ENCODE results near the gene OR4D11. TPM values are rescaled to one million over a fixed set of nuclear protein-coding genes. Genes with fewer than 3 reads are reported as not detected.

OR4D11 gene
- total and polyA plus RNA-seq, 9 of the 15 experiments (the other 6 are each of a cell fraction or from before 2014, with no cell fraction given), result not detected

- no peak for TF ChIP-seq CUX1 (CRISPR knock-in tag; IDR thresholded peaks at IDR 0.05)
- TF ChIP-seq BRD4 (IDR thresholded peaks at IDR 0.05), result peak; percentile 75
- no peak for TF ChIP-seq SPI1 (IDR thresholded peaks at IDR 0.05; ENCODE audit: borderline replicate concordance, low read depth, low read length)
- peak; percentile 65 for TF ChIP-seq SOX6 (IDR thresholded peaks at IDR 0.05)
- TF ChIP-seq CREB3L1 (IDR thresholded peaks at IDR 0.05; ENCODE audit: borderline replicate concordance, low read depth), result peak; percentile 67
- 0 out of 2 replicates have a peak, but pooled peaks have one; percentile 32 for TF ChIP-seq ZNF354B (CRISPR knock-in tag; IDR thresholded peaks at IDR 0.05)
- no peak for TF ChIP-seq CBFA2T2 (conservative IDR thresholded peaks at IDR 0.05)
- TF ChIP-seq MGA (IDR thresholded peaks at IDR 0.05), result peak; percentile 94
- 0 out of 2 replicates have a peak, but pooled peaks have one; percentile 14 for TF ChIP-seq ELF4 (CRISPR knock-in tag; IDR thresholded peaks at IDR 0.05)
These were observed 47.7 kb downstream of the OR4D11 start (continued) for GRCh38 chr11:59550842-59551658.

All from K562 (cell line).